ENCODE results near the gene RHOJ. TPM values are rescaled to one million over a fixed set of nuclear protein-coding genes. Genes with fewer than 3 reads are reported as not detected.

The RHOJ gene
- total and polyA plus RNA-seq, 2 donors from 2014 or later = 4.0 to 20.0 TPM

- no peaks in the 10 kb centered on the region for H3K36me3 ChIP-seq (ENCODE audit: control insufficient read depth in 2 of 3, insufficient read depth in 3 of 3, low read length in 3 of 3)
- intact Hi-C loops (cut with DNase I) = loop anchor here (10.0 kb wide), 1 partner anchor 1111 kb away; no protein-coding TSS in a partner anchor
- no peaks in the 10 kb centered on the region for H3K9me3 ChIP-seq (ENCODE audit: control insufficient read depth in 2 of 3, insufficient read depth in 1 of 3, low read length in 3 of 3)
- FAIRE-seq (no peak), DNase-seq (no peak)
- no peak overlapping the region for H3K27ac ChIP-seq (ENCODE audit: low read depth in 2 of 2, low read length in 2 of 2)
- no peak overlapping the region for H3K4me3 ChIP-seq (ENCODE audit: low read length in 3 of 3)
- H3K27me3 ChIP-seq (ENCODE audit: control insufficient read depth, insufficient read depth, low read length) = no peaks in the 10 kb centered on the region
- H3K9ac ChIP-seq (ENCODE audit: low read length in 3 of 3) = no peak overlapping the region
- no peak for TF ChIP-seq CTCF (IDR thresholded peaks at IDR 0.05; ENCODE audit: borderline replicate concordance, extremely low read depth, insufficient read depth)
- no peaks in the 10 kb centered on the region for H3K4me1 ChIP-seq (ENCODE audit: control insufficient read depth in 2 of 3, insufficient read depth in 2 of 3, low read depth in 1 of 3, low read length in 3 of 3)
Observed at GRCh38 chr14:63275611-63276010, 71.4 kb downstream of the RHOJ start.

GRCh38 chr14:63276016-63276415, 71.8 kb downstream of the RHOJ start:
- Histone ChIP-seq H3K9ac (ENCODE audit: low read length in 3 of 3) (no peak overlapping the region), H3K27ac (ENCODE audit: low read depth in 2 of 2, low read length in 2 of 2) (no peak overlapping the region), H3K4me3 (ENCODE audit: low read length in 3 of 3) (no peak overlapping the region), H3K9me3 (ENCODE audit: control insufficient read depth in 2 of 3, insufficient read depth in 1 of 3, low read length in 3 of 3) (no peaks in the 10 kb centered on the region), H3K36me3 (ENCODE audit: control insufficient read depth in 2 of 3, insufficient read depth in 3 of 3, low read length in 3 of 3) (no peaks in the 10 kb centered on the region), H3K27me3 (ENCODE audit: control insufficient read depth, insufficient read depth, low read length) (no peaks in the 10 kb centered on the region), H3K4me1 (ENCODE audit: control insufficient read depth in 2 of 3, insufficient read depth in 2 of 3, low read depth in 1 of 3, low read length in 3 of 3) (no peaks in the 10 kb centered on the region)
- no peak for TF ChIP-seq CTCF (IDR thresholded peaks at IDR 0.05; ENCODE audit: borderline replicate concordance, extremely low read depth, insufficient read depth)
- no peak for FAIRE-seq
- DNase-seq = no peak
- intact Hi-C loops (cut with DNase I) = loop anchor here (10.0 kb wide), 1 partner anchor 1111 kb away; no protein-coding TSS in a partner anchor

DNA sequence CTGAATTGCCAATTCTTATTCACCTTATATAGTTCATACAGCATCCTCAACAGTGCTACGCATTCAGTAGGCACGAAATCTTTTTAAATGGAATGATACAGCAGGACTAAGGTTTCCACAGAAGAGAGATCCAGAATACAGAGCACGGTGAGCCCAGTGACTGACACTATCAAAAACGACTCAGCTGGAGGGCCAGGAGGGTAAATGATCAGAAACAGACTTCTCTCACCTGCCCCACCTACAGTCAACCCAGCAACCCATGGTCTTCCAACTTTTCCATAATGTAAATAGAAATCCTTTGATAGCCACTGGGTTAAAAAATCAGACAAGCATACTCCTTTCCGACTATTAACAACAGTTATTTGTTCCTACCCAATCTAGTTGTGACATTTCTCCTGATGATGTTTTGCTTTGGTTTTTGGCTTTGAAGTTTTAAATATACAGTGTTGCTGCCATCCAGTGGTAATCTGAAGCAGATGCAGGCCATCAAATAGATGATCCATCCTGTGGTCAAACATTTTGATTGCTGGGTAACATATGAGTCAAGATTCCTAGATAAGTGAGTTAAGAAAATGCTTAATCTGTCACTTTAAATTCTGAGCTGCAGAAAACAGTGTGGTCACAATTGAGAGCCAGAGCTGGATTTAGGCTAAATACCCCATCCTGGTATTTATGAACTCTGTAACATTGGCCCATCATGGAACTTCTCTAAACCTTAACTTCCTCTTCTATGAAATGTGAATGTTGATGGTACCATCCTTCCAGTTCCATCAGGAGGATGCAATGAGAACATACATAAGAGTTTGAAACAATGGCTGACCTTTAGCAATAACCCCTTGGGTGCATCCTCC, 72.5 kb downstream of the RHOJ start:
- intact Hi-C loops (cut with DNase I) = loop anchor here (10.0 kb wide), 1 partner anchor 1112 kb away; no protein-coding TSS in a partner anchor
- FAIRE-seq (peak; percentile 79), DNase-seq (peak in 2 of 5 donors; percentile 39 to 67)
- Histone ChIP-seq H3K27me3 (ENCODE audit: control insufficient read depth, insufficient read depth, low read length) (no peaks in the 10 kb centered on the region), H3K9ac (ENCODE audit: low read length in 3 of 3) (no peak overlapping the region), H3K4me1 (ENCODE audit: control insufficient read depth in 2 of 3, insufficient read depth in 2 of 3, low read depth in 1 of 3, low read length in 3 of 3) (no peaks in the 10 kb centered on the region), H3K36me3 (ENCODE audit: control insufficient read depth in 2 of 3, insufficient read depth in 3 of 3, low read length in 3 of 3) (no peaks in the 10 kb centered on the region), H3K4me3 (ENCODE audit: low read length in 3 of 3) (no peak overlapping the region), H3K9me3 (ENCODE audit: control insufficient read depth in 2 of 3, insufficient read depth in 1 of 3, low read length in 3 of 3) (no peaks in the 10 kb centered on the region), H3K27ac (ENCODE audit: low read depth in 2 of 2, low read length in 2 of 2) (no peak overlapping the region)
- peak; percentile 74 for TF ChIP-seq CTCF (IDR thresholded peaks at IDR 0.05; ENCODE audit: borderline replicate concordance, extremely low read depth, insufficient read depth)
